HG03432 (cell line): ENCODE measurements around the gene PRDX5.

Experiments used
- ATAC-seq: cut with Tn5 transposase; IDR thresholded peaks from one replicate; pipeline ENCODE4 v1.9.1; 2021; ENCODE audit warnings: mild to moderate bottlenecking, moderate library complexity; ENCODE audit not compliant: unreplicated experiment

Gene PRDX5

GRCh38 chr11:64343767-64344559 is 26.0 kb downstream of the PRDX5 start:
- ATAC-seq = no peak

- ATAC-seq = no peak
Observed at GRCh38 chr11:64344787-64345186, 26.9 kb downstream of the PRDX5 start.

- no peak for ATAC-seq
Observed at GRCh38 chr11:64347193-64347867, 29.4 kb downstream of the PRDX5 start.

DNA sequence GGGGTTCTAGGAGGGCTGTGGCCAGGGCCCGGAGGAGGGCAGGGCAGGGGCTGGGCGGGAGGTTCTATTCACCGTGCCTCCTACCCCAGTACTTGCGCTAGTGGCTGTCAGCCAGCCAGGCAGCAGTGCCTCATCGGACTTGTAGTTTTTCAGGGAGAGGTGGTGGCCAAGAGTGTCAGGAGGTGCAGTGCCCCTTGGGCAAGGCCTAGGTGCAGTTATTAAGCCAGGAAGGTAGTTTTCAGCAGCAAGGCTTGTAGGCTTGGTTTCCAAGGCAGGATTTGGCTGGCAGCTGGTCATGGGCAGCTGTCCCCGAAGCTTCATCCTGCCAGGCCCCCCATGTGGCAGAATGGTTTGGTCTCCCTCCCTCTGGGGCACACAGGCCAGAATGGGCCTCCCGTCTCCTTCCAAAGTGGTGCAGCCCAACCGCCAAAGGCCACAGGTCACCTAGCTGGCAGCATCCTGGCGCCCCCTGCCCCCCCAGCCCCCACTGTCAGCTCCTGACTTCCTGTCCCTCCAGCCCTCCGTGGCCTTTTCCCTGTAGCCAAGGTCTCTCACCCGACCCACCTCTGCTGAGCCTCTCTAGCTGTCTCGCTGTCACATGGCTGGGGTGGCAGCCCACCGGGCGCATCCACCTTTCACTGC is 30.6 kb downstream of the PRDX5 start:
- no peak for ATAC-seq

GRCh38 chr11:64349025-64349387 is 31.1 kb downstream of the PRDX5 start:
- no peak for ATAC-seq

- ATAC-seq = no peak
Observed at GRCh38 chr11:64349404-64349803, 31.5 kb downstream of the PRDX5 start.

- ATAC-seq = no peak
Observed at GRCh38 chr11:64351136-64351631, 33.3 kb downstream of the PRDX5 start.

- ATAC-seq = no peak
Observed at GRCh38 chr11:64352099-64352994, 34.4 kb downstream of the PRDX5 start.

DNA sequence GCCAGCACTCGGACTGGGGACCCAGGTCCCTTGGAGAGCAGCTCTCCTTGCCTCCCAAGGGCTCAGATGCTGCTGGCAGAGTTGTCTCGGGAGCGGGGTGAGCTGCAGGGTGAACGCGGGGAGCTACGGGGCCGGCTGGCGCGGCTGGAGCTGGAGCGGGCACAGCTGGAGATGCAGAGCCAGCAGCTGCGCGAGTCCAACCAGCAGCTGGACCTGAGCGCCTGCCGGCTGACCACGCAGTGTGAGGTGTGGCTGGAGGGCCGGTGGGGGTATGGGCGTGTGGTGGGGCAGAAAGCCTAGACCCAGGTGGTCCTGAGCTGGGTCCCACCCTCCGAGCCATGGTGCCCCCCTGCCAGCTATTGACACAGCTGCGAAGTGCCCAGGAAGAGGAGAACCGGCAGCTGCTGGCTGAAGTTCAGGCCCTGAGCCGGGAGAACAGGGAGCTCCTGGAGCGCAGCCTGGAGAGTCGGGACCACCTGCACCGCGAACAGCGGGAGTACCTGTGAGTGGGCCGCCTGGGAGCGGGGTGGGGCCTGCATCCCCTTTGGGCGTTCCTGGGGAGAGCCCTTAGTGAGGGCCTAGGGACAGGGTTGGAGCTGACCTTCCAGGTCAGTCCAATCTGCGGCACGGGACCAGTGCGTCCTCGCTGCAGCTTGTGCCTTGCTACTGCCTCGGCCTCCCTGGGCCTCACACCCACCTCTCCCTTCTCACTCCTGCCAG is 35.2 kb downstream of the PRDX5 start:
- no peak for ATAC-seq

- ATAC-seq = no peak
Observed at GRCh38 chr11:64353715-64354506, 36.0 kb downstream of the PRDX5 start.

GRCh38 chr11:64355078-64355940 is 37.4 kb downstream of the PRDX5 start:
- ATAC-seq = no peak

DNA sequence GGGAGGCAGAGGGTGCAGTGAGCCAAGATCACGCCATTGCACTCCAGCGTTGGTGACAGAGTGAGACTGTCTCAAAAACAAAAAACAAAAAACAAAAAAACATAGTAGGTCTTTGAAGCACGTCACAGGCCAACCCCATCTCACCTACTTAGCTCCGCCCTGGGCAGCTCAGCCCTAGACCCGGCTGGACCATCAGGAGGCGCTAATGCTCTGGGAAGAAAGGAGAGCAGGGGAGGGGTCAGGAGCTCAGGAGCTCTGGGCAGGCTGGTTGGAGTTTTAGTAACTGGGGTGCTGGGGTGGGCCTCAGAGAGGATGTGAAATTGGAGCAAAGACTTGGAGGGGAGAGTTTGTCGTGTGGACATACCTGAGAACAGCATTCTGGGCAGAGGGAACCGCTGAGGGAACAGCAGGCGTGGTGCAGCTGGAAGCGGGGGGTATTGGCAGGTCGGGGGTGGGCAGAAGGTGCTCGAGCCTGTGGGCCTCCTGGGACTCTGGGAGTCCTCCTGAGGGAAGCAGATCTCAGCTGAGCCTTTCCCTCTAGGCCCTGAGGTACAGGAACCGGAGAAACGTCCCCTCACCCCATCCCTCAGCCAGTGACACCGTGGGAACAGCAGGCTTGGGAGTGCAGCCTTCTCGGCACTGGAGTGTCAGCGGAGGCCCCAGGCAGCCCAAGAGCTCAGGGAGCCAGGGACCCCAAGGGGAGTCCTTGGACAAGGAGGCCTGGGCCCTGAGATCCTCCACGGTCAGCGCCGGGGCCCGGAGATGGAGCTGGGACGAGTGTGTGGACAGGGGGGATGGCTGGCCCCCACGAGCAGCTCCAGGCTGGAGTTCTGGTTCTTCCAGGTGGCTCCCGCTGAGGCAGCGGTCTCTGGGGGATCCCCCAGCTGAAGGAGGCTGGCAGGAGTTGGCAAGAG is 38.8 kb downstream of the PRDX5 start:
- no peak for ATAC-seq

DNA sequence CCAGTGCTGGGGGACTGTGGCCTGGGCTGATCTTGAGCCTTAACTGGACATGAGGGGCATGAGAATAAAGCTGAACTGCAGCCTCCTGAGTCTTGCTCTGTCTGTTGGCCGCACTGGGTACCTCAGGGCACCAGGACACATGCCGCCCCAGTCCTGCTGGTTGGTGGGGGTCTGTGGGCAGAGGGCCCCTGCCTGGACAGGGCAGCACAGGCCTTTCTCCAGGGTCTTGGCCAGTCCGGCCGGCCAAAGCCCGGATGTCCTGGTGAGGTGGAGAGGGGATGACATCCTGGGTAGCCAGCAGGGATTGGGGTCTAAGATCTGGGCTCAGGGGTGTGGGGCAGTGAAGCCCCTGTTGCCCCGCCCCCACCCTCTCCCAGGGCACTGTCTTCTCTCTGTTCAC is 39.5 kb downstream of the PRDX5 start:
- ATAC-seq = no peak

GRCh38 chr11:64357904-64358535 is 40.1 kb downstream of the PRDX5 start:
- ATAC-seq = no peak

DNA sequence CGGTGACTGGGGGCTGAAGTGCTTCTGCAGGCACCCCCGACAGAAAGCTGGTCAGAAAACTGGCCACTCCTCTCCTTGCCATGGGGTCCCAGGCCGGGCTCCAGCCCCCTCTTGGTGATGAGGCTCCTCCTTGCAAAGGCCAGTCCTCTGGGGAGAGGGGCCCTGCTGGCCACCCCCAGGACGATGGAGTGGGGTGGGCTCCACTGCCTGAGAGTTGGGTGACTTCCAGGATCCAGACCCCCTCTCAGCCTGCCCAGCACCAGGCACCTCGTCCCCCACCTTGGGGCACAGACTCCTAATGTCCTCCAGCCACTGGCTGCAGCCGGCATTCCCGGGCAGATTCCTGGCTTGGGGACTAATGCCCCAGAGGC is 40.6 kb downstream of the PRDX5 start:
- no peak for ATAC-seq

DNA sequence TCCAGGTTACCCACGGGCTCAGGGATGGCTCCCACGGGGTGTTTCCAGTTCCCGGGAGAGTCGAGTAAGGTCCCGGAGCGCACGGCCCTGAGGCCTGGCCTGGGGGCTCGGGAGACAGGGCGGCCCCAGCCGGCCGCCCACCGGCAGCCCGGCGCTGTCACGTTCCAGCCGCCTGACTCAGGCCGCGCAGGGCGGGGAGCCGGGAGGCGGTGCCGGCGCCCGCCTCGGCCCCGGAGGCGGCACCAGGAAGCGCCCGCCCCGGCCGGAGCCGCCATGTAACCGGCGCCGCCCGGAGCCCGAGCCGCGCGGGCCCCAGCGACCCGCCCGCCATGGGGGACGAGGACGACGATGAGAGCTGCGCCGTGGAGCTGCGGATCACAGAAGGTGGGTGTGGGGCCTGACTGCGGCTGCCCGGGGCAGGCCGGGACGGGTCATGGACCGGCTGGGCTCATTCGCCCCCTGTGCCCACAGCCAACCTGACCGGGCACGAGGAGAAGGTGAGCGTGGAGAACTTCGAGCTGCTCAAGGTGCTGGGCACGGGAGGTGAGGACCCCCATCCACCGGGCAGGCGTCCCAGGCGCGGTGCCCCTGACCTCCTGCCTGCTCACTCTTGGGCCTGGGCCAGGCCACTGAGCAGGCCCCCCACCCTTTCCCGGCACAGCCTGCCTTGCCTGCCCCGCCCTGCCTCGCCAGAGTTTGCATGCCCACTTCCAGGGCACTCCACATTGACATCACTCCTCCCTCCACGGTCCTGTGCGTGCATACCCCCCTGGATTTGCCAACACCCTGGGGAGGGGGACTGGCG is 41.2 kb downstream of the PRDX5 start, which contains the start of gene RPS6KA4:
TSS of gene RPS6KA4 (plus strand) at position 256 of the 805 bp plus-strand sequence. CDS start at position 330, 74 bp downstream.
- ATAC-seq = peak; percentile 71
